H1 (cell line): ENCODE measurements around the gene CAPNS1. TPM values are rescaled to one million over a fixed set of nuclear protein-coding genes. Genes with fewer than 3 reads are reported as not detected.
A peak's percentile ranks its signal among the peaks of the same experiment; 100 is the strongest.

Experiments
- CTCF ChIA-PET: fragments of 300-600 bp; sonication (Branson Sonifier 250); formaldehyde crosslinking; loops from one replicate; lab custom pipeline; 2021; ENCODE audit not compliant: partially characterized antibody; lab: Charles Lee
- POLR2A ChIA-PET: fragments of 300-600 bp; sonication (Branson Sonifier 250); formaldehyde crosslinking; loops from one replicate; lab custom pipeline; 2021; ENCODE audit warnings: inconsistent platforms; ENCODE audit not compliant: partially characterized antibody; lab: Charles Lee
- DNase-seq, 2 experiments: peaks; one replicate each; pipeline versions ENCODE4 v3.0.0 to v3.0.0-alpha.2; 2010 to 2022; ENCODE audit warnings: low spot score in 2 of 2, low read depth in 1 of 2, mixed read lengths in 1 of 2
- FAIRE-seq: peaks from 2 replicates; lab custom pipeline; 2011; peaks lifted over from hg19 to GRCh38; lab: Jason Lieb, UNC
- H2AFZ ChIP-seq: 2 replicates; pipeline ENCODE4 v1.8.1; 2012; ENCODE audit warnings: low read length, inconsistent platforms
- H2AK5ac ChIP-seq: 2 replicates; pipeline ENCODE4 v1.6.1; 2013; ENCODE audit warnings: low read depth, low read length
- H2BK120ac ChIP-seq: replicated peaks from 2 replicates; pipeline ENCODE3; 2013; ENCODE audit warnings: low read depth, low read length, inconsistent platforms
- H2BK12ac ChIP-seq: 2 replicates; pipeline ENCODE4 v1.6.1; 2013; ENCODE audit warnings: low read depth, low read length
- H2BK15ac ChIP-seq: 2 replicates; pipeline ENCODE4 v1.6.1; 2013; ENCODE audit warnings: low read length
- H2BK20ac ChIP-seq: 2 replicates; pipeline ENCODE4 v1.6.1; 2013; ENCODE audit warnings: low read length
- H2BK5ac ChIP-seq: 2 replicates; pipeline ENCODE4 v1.6.1; 2013; ENCODE audit warnings: low read depth, low read length
- H3K14ac ChIP-seq: 2 replicates; pipeline ENCODE4 v1.6.1; 2013; ENCODE audit warnings: inconsistent platforms; ENCODE audit not compliant: insufficient read length
- H3K18ac ChIP-seq: 2 replicates; pipeline ENCODE4 v1.6.1; 2013; ENCODE audit warnings: low read length; ENCODE audit errors: extremely low read depth
- H3K23ac ChIP-seq: 2 replicates; pipeline ENCODE4 v1.6.1; 2013; ENCODE audit warnings: inconsistent platforms; ENCODE audit not compliant: insufficient read length
- H3K23me2 ChIP-seq: 2 replicates; pipeline ENCODE4 v1.6.1; 2013; ENCODE audit warnings: low read depth, low read length
- H3K27ac ChIP-seq: 2 replicates; pipeline ENCODE4 v1.6.1; 2011; ENCODE audit warnings: low read depth, low read length, inconsistent platforms
- H3K27me3 ChIP-seq, 4 experiments: replicated peaks in 1 of 4; 1 replicate in 1 of 4; 2 replicates in 3 of 4; pipeline versions ENCODE4 v1.6.1 to v1.8.1; 2011 to 2013; ENCODE audit warnings: low read length in 3 of 4, mild to moderate bottlenecking in 3 of 4, inconsistent platforms in 2 of 4, mixed read lengths in 2 of 4, moderate library complexity in 1 of 4; ENCODE audit not compliant: control insufficient read depth in 3 of 4, insufficient read depth in 3 of 4; ENCODE audit errors: extremely low read depth in 1 of 4
- H3K36me3 ChIP-seq, 4 experiments: 2 replicates each; pipeline versions ENCODE4 v1.6.1 to v1.8.1; 2011 to 2013; ENCODE audit warnings: mild to moderate bottlenecking in 4 of 4, low read length in 3 of 4, moderate library complexity in 2 of 4, control low read depth in 1 of 4, inconsistent platforms in 1 of 4; ENCODE audit not compliant: insufficient read depth in 4 of 4, control insufficient read depth in 2 of 4
- H3K4ac ChIP-seq: replicated peaks from 2 replicates; pipeline ENCODE3; 2013; ENCODE audit warnings: low read length, low read depth, mixed read lengths, inconsistent platforms; ENCODE audit not compliant: insufficient read length
- H3K4me1 ChIP-seq, 4 experiments: replicated peaks in 1 of 4; 1 replicate in 1 of 4; 2 replicates in 3 of 4; pipeline versions ENCODE4 v1.6.1 to v1.8.1; 2011 to 2013; ENCODE audit warnings: low read length in 3 of 4, inconsistent platforms in 2 of 4, mixed read lengths in 1 of 4; ENCODE audit not compliant: insufficient read depth in 4 of 4, control insufficient read depth in 3 of 4
- H3K4me2 ChIP-seq, 2 experiments: 2 replicates each; pipeline versions ENCODE4 v1.6.1 to v1.8.1; 2011 to 2013; ENCODE audit warnings: low read depth in 2 of 2, low read length in 2 of 2, control low read depth in 1 of 2, inconsistent platforms in 1 of 2, mild to moderate bottlenecking in 1 of 2; ENCODE audit not compliant: insufficient read depth in 1 of 2
- H3K4me3 ChIP-seq, 4 experiments: fragments of 200-600, 300-600 bp in 1 of 4; sonication (generic), shearing (Covaris generic), sonication (Bioruptor Twin) in 1 of 4; 2 replicates each; pipeline versions ENCODE4 v1.5.1 to v1.8.1; 2011 to 2016; ENCODE audit warnings: low read length in 4 of 4, low read depth in 3 of 4, control low read depth in 2 of 4, inconsistent platforms in 2 of 4, mild to moderate bottlenecking in 2 of 4, mixed read lengths in 1 of 4, moderate library complexity in 1 of 4; ENCODE audit not compliant: insufficient read depth in 2 of 4; ENCODE audit errors: extremely low read depth in 1 of 4
- H3K56ac ChIP-seq: replicated peaks from 2 replicates; pipeline ENCODE3; 2013; ENCODE audit warnings: low read depth, mild to moderate bottlenecking, mixed read lengths, low read length, inconsistent platforms; ENCODE audit not compliant: insufficient read length
- H3K79me1 ChIP-seq: 2 replicates; pipeline ENCODE4 v1.6.1; 2013; ENCODE audit warnings: low read depth, low read length, control low read depth
- H3K79me2 ChIP-seq, 2 experiments: 2 replicates each; pipeline versions ENCODE4 v1.6.1 to v1.8.1; 2012 to 2013; ENCODE audit warnings: low read length in 2 of 2, mild to moderate bottlenecking in 2 of 2, inconsistent platforms in 1 of 2; ENCODE audit not compliant: insufficient read depth in 2 of 2, control insufficient read depth in 1 of 2
- H3K9ac ChIP-seq, 4 experiments: replicated peaks in 1 of 4; 1 replicate in 1 of 4; 2 replicates in 3 of 4; pipeline versions ENCODE4 v1.6.1 to v1.8.1; 2011 to 2013; ENCODE audit warnings: low read depth in 3 of 4, low read length in 3 of 4, control low read depth in 2 of 4, mild to moderate bottlenecking in 2 of 4, moderate library complexity in 2 of 4, inconsistent platforms in 1 of 4; ENCODE audit errors: extremely low read depth in 1 of 4
- H3K9me3 ChIP-seq, 2 experiments: 2 replicates each; pipeline versions ENCODE4 v1.6.1 to v1.8.1; 2012 to 2013; ENCODE audit warnings: mild to moderate bottlenecking in 2 of 2, moderate library complexity in 2 of 2, control low read depth in 1 of 2, inconsistent platforms in 1 of 2, low read depth in 1 of 2, low read length in 1 of 2, mixed read lengths in 1 of 2; ENCODE audit not compliant: insufficient read depth in 2 of 2
- H4K20me1 ChIP-seq, 2 experiments: replicated peaks in 1 of 2; 2 replicates each; pipeline versions ENCODE3 to v1.8.1; 2011 to 2013; ENCODE audit warnings: inconsistent platforms in 2 of 2, low read length in 2 of 2, mild to moderate bottlenecking in 1 of 2; ENCODE audit not compliant: insufficient read depth in 2 of 2, control insufficient read depth in 1 of 2
- H4K5ac ChIP-seq: 2 replicates; pipeline ENCODE4 v1.6.1; 2013; ENCODE audit warnings: low read length, low read depth, mixed read lengths, inconsistent platforms; ENCODE audit not compliant: insufficient read length
- H4K8ac ChIP-seq: 2 replicates; pipeline ENCODE4 v1.8.0; 2013; ENCODE audit warnings: mild to moderate bottlenecking, moderate library complexity, low read length, inconsistent platforms; ENCODE audit not compliant: insufficient read depth; ENCODE audit errors: extremely low read depth
- H4K91ac ChIP-seq: replicated peaks from 2 replicates; pipeline ENCODE3; 2013; ENCODE audit warnings: low read length, mixed read lengths, inconsistent platforms; ENCODE audit not compliant: insufficient read length
- CHD1 ChIP-seq: IDR thresholded peaks from 2 replicates; pipeline ENCODE4 v1.6.1; 2012; ENCODE audit warnings: low read depth, low read length, improper control_type of control experiment
- EP300 ChIP-seq, 2 experiments: IDR thresholded peaks; 1 replicate in 1 of 2; 2 replicates in 1 of 2; pipeline ENCODE4 v1.6.1; 2011 to 2012; ENCODE audit warnings: low read depth in 2 of 2, low read length in 2 of 2, mild to moderate bottlenecking in 2 of 2, borderline replicate concordance in 1 of 2, inconsistent platforms in 1 of 2, moderate library complexity in 1 of 2
- JUN ChIP-seq: IDR thresholded peaks from 2 replicates; pipeline ENCODE4 v1.6.1; 2011; ENCODE audit warnings: low read depth, mild to moderate bottlenecking, improper control_type of control experiment, low read length
- KDM1A ChIP-seq: fragments of 200-600, 300-600 bp; sonication (generic); IDR thresholded peaks from 2 replicates; pipeline ENCODE4 v1.7.1; 2016; ENCODE audit warnings: mild to moderate bottlenecking, low read length, borderline replicate concordance
- KDM4A ChIP-seq: IDR thresholded peaks from one replicate; pipeline ENCODE4 v1.7.1; 2012; ENCODE audit warnings: low read depth, mild to moderate bottlenecking, moderate library complexity, low read length, inconsistent platforms; ENCODE audit not compliant: severe bottlenecking
- SIN3A ChIP-seq, 2 experiments: IDR thresholded peaks in 1 of 2; conservative IDR thresholded peaks in 1 of 2; 2 replicates each; pipeline ENCODE4 v1.6.1; 2011 to 2012; ENCODE audit warnings: low read length in 2 of 2, improper control_type of control experiment in 1 of 2, low read depth in 1 of 2, mild to moderate bottlenecking in 1 of 2
- TCF12 ChIP-seq: IDR thresholded peaks from 2 replicates; pipeline ENCODE4 v1.6.1; 2011; ENCODE audit warnings: low read depth, mild to moderate bottlenecking, low read length
- USF2 ChIP-seq: IDR thresholded peaks from 2 replicates; pipeline ENCODE4 v1.6.1; 2011; ENCODE audit warnings: low read length, improper control_type of control experiment
- WGBS, 2 experiments: shearing (Covaris generic) in 1 of 2; methylation state at CpG; one replicate each; pipeline versions ENCODE4 v1.1.6 to v1.1.7; 2013 to 2015; ENCODE audit warnings: low lambda C conversion rate in 2 of 2, mixed read lengths in 2 of 2, inconsistent platforms in 1 of 2, low coverage in 1 of 2, missing lambda C conversion rate in 1 of 2; ENCODE audit not compliant: insufficient replicate concordance in 2 of 2, insufficient coverage in 1 of 2, insufficient read length in 1 of 2; ENCODE audit errors: extremely low coverage in 1 of 2, missing lambda C conversion rate in 1 of 2; 5-methylcytosine and 5-hydroxymethylcytosine counted together
- polyA plus RNA-seq, 7 experiments: library from polyadenylated mRNA; depleted of rRNA in 3 of 7; stranded (reverse) in 5 of 7; unstranded in 2 of 7; fragments of >200 nt in 5 of 7; fragments of 200-250 nt in 2 of 7; gene quantifications; 1 replicate in 5 of 7; 2 replicates in 1 of 7; 4 replicates in 1 of 7; pipeline versions ENCODE4 v1.2.1 to v1.2.3, GENCODE V29; 2011 to 2013; ENCODE audit warnings: missing spikeins in 2 of 7, mixed read lengths in 2 of 7
- total RNA-seq: library from RNA; stranded (reverse); fragmentation: NEBNext Ultra II Directional; extraction: Animal tissue kit (Norgen Biotek cat#: 25700); gene quantifications from 2 replicates; pipeline ENCODE4 v1.2.1, GENCODE V29; 2021

CAPNS1 gene
- total and polyA plus RNA-seq, 2 of the 8 experiments (the other 6 are each of a cell fraction or from before 2014, with no cell fraction given) = 382 to 438 TPM

GRCh38 chr19:36110487-36111199 is 29.2 kb upstream of the CAPNS1 start, which contains the start of gene OVOL3:
OVOL3 (plus strand) TSS chr19:36111143; CDS start chr19:36111203, 60 bp downstream.
- Histone ChIP-seq H4K5ac (no peak within 1 kb of the TSS), H3K9me3 (no peaks in the 10 kb centered on the region), H3K79me1 (peaks cover 4% of the 10 kb centered on the region; the same call in 1 of the 2 replicates)
- no peak for TF ChIP-seq TCF12
- peak; percentile 7 for TF ChIP-seq KDM4A
- no peak for TF ChIP-seq JUN
- peak; percentile 69; the same call in 1 of the 2 replicates for TF ChIP-seq KDM1A
- TF ChIP-seq USF2 = no peak
- TF ChIP-seq EP300 (IDR thresholded peaks at IDR 0.05; ENCODE audit: borderline replicate concordance in 1 of 2, low read depth in 2 of 2, low read length in 2 of 2) = peak in 1 of 2 experiments; percentile 57; a peak in 1 of 3 replicates
- 0 out of 4 replicates have a peak, but pooled peaks of 1 of the 2 experiments have one; percentile 57 for TF ChIP-seq SIN3A (conservative IDR thresholded peaks at IDR 0.05 in 1 of 2, IDR thresholded peaks at IDR 0.05 in 1 of 2; ENCODE audit: low read depth in 1 of 2, low read length in 2 of 2)
- TF ChIP-seq CHD1 = peak; percentile 36; the same call in 1 of the 2 replicates
- TF ChIP-seq, all 59 proteins: peak for 5
- H3K4me2 ChIP-seq = peak within 1 kb of the TSS; percentile 28 to 36; a peak in 2 of 4 replicates
- no peak within 1 kb of the TSS for H3K27ac ChIP-seq
- FAIRE-seq = no peak
- DNase-seq = peak in 1 of 2 experiments; percentile 70
- no peak within 1 kb of the TSS for H2BK12ac ChIP-seq
- H3K18ac ChIP-seq = no peak within 1 kb of the TSS
- no peak within 1 kb of the TSS for H2BK20ac ChIP-seq
- no peak within 1 kb of the TSS; a peak in 1 of 7 replicates for H3K9ac ChIP-seq
- 9% methylated on average over 1 of the region's 1 CpG; no CpG with 5 or more reads in 1 of the 2 experiments for WGBS, 2 experiments
- no peak within 1 kb of the TSS for H2BK15ac ChIP-seq
- H3K23ac ChIP-seq = no peak within 1 kb of the TSS
- CTCF ChIA-PET = interaction anchor here (0.8 kb wide), 2 partner anchors 17 to 21 kb away, joined by 3 read pairs; no protein-coding TSS in a partner anchor
- POLR2A ChIA-PET = interaction anchor here (0.6 to 1.7 kb wide), 10 partner anchors 7 to 463 kb away, joined by 3 to 7 read pairs (median 4); partner anchors contain the start of genes THAP8, WDR62, ZNF146 and ZNF529
- no peak within 1 kb of the TSS for H2AK5ac ChIP-seq
- no peaks in the 10 kb centered on the region; a peak in 1 of 4 replicates for H3K79me2 ChIP-seq
- H4K20me1 ChIP-seq = peaks cover 0 to 4% of the 10 kb centered on the region in 2 experiments
- no peak within 1 kb of the TSS for H4K8ac ChIP-seq
- H3K4me3 ChIP-seq = no peak within 1 kb of the TSS; a peak in 1 of 8 replicates
- no peak within 1 kb of the TSS for H2BK120ac ChIP-seq
- peaks cover 10% of the 10 kb centered on the region for H3K23me2 ChIP-seq
- H3K4ac ChIP-seq = no peak within 1 kb of the TSS
- H4K91ac ChIP-seq = no peak within 1 kb of the TSS
- no peak within 1 kb of the TSS for H3K14ac ChIP-seq
- H3K27me3 ChIP-seq = no peaks in the 10 kb centered on the region
- no peak within 1 kb of the TSS for H3K56ac ChIP-seq
- H2BK5ac ChIP-seq = peak within 1 kb of the TSS; percentile 39; the same call in 1 of the 2 replicates
- no peak within 1 kb of the TSS for H2AFZ ChIP-seq
- peaks cover 2 to 12% (median 6%) of the 10 kb centered on the region in 4 experiments; a peak in 5 of 8 replicates for H3K36me3 ChIP-seq
- H3K4me1 ChIP-seq = peaks cover 8 to 21% (median 17%) of the 10 kb centered on the region in 4 experiments
